HG02981 (cell line): Measurements from ENCODE around the gene PCSK6.
A peak's percentile ranks its signal among the peaks of the same experiment; 100 is the strongest.

Source experiments
- ATAC-seq: cut with Tn5 transposase; IDR thresholded peaks from one replicate; pipeline ENCODE4 v1.9.1; 2021; ENCODE audit warnings: mild to moderate bottlenecking, moderate library complexity; ENCODE audit not compliant: unreplicated experiment

The PCSK6 gene

DNA sequence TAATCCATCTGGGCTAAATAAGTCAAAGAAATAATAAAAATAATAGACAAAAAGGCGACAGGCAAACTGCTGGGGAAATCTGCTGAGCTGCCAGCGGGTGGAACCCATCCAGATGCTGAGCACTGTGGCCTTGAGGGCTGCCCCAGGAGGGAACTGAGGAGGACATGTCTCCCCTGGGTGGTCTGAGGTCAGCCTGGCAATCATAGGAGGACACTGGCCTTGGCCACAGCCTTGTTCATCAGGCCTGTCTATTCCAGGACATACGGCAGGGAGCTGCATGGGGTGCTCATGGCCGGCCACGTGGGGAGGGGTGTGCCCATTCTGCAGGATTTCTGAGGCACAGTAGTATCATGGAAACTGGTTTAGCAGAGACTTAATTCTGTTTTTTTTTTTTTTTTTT is 173.0 kb downstream of the PCSK6 start:
- ATAC-seq, result no peak

GRCh38 chr15:101315736-101316135 is 173.8 kb downstream of the PCSK6 start:
- no peak for ATAC-seq

DNA sequence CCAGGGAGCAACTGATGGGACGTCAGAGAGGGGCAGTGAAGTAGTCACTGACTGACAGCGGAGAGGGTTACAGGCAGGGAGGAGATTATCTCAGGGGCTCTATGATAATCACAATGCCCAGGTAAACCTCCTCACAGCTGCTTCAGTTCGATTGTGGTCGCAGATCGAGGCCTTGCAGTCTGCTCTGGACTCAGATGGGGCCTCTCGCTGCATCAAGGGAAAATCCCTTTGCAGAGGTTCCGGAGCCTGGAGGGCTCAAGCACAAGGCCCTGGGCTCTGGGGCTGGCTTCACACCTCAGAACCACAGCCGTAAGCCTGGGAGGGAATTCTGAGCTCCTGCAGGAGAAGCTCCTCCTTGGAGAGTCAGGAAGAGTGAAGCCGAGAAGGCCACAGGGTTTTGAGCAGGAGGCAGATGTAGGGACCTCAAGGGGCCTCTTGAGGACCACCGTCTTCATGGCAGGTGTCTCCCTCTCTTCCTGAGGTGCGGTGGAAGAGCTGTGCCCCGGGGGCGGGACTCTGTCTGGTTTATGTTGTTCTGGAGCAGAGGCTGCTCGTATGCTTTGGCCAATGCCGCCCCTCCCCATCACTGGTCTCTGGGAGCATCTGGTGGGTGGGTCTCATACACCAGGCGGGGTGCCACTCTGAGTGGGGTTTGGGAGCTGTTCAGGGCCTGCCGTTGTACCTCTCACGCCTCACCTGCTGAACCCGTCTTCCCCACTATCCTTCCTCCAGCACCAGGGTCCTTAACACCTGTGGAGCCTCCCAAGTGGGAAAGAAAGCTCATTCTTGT is 175.0 kb downstream of the PCSK6 start:
- no peak for ATAC-seq

DNA sequence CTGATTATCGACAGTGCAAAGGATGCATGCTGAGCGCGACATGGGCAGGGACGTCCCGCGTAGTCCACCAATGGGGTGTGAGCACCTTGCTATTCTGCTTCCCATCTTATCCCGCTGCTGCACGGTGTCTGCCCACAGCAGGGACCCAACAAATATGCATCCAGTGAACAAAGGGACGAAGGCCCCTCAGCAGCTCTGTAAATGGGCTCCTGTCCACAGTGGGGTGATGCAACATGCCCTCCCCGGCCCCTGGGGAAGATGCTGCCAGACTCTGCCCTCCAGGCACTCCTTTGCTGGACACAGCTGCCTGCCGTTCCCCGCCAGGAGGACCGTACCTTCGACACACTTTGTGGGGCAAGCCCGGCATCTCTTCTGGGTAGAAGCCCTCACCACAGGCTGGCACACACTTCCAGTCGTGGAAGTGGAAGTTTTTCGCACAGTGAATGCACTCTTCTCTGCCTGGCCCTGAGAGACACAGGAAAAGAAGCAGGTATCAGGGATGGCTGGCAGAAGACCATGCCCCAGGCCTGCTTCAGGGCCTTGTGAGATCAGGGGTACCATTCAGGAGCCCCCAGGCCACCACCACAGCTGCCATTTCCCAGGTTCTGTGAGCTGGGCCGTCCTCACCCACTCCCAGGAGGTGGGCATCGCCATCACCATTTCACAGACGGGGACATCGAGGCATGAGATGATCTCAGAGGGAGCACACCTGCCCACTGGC is 176.3 kb downstream of the PCSK6 start:
- ATAC-seq, result no peak

GRCh38 chr15:101310508-101310907 is 179.0 kb downstream of the PCSK6 start:
- no peak for ATAC-seq

DNA sequence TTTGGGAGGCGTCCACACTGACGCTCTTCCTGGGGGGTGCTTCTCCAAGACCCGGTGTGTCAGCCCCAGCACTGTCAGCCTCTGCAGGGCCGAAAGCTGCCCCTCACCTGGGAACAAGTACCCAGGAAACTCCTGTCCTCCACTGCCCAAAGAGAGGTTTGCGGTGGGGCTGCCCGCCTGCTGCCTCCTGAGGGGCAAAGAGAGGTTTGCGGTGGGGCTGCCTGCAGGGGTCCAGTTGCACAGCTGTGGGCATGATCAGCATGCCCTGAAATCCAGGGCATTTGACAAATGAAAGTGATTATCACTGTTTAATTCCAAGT is 179.4 kb downstream of the PCSK6 start:
- no peak for ATAC-seq

- ATAC-seq, result no peak
Observed at GRCh38 chr15:101309436-101310160, 179.9 kb downstream of the PCSK6 start.

- ATAC-seq, result no peak
Observed at GRCh38 chr15:101308604-101309435, 180.7 kb downstream of the PCSK6 start.

GRCh38 chr15:101307897-101308603 is 181.5 kb downstream of the PCSK6 start:
- no peak for ATAC-seq

- no peak for ATAC-seq
Observed at GRCh38 chr15:101307048-101307896, 182.2 kb downstream of the PCSK6 start.

GRCh38 chr15:101306341-101307047 is 183.0 kb downstream of the PCSK6 start:
- no peak for ATAC-seq

DNA sequence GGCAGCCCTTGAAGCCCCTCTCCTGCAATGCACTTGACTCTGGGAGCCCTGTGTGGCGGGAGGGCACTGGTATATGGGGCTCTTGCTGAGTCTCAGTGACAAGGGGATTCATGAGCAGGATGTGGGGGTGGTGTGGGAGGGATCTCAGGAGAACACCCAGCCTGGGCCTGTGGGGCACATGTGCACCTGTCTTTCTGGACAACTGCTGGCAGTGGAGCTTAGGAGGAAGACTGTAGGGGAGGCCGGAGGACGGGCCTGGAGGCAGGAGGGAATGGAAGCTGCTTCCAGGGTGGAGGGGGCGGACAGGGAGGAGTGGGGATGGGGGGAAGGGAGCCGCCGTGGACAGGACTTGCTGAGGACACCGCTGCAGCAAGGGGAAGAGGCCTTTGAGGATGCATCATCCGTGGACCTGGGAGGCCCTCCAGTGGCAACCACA is 183.7 kb downstream of the PCSK6 start:
- ATAC-seq, result no peak

DNA sequence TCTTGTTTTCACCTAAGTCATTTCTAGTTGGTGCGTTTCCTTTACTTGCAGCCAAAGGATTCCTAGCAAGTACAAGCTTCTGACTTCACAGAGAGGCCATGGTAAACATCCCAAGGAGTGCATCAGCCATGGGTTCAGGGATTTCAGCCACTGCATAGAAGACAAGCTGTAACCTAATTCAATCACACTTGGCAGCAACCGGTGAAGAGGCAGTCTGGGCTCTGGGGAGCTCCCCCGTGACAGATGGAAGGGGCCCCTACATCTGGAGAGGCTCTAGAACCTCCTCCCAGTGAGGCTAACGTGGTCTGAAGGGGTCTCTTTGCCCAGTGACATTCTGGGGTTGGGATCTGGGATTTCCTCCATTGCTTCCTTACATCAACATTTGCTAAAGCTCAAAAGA is 186.1 kb downstream of the PCSK6 start:
- no peak for ATAC-seq

DNA sequence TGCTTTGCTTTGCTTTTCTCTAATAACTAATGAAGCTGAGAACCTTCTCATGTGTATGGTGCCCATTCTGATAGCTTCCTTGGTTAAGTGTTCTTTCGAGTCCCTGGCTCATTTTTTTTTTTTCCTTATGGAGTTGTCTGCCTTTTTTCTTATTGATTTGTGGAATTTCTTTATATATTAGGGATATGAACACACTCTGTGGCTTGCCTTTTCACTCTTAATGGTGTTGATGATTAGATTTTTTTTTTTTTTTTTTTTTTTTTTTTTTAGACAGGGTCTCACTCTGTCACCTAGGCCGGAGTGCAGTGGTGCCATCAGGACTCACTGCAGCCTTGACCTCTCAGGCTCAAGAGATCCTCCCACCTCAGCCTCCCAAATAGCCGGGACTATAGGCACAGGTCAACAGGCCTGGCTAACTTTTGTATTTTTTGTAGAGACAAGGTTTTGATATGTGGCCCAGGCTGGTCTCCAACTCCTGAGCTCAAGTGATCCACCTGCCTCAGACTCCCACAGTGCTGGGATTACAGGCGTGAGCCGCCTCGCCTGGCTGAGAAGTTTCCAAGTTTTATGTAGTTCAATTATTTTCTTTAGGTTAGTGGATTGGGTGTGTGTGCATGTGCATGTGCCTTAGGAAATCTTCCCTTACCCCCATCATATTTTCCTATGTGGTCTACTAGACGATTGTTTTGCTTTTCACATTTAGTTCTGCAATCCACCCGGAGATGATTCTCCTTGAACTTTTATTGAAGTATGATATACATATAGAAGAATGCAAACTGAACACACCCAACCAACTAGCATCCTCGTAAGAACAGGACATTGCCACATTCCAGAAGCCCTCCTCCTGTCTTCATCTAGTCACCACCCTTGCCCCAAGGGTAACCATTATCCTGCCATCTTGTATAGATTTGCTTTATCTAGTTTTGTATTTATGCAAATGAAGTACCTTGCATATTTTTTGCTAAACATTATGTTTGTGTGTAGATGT is 192.8 kb downstream of the PCSK6 start:
- no peak for ATAC-seq

GRCh38 chr15:101295607-101296161 is 193.8 kb downstream of the PCSK6 start:
- ATAC-seq, result no peak

- peak; percentile 77 for ATAC-seq
Observed at GRCh38 chr15:101294731-101295606, 194.5 kb downstream of the PCSK6 start, which contains the start of gene SNRPA1. TSS of gene SNRPA1 (minus strand) at chr15:101295248. CDS start at chr15:101295178, 70 bp downstream.
